ENCODE data around the gene SCNN1B. TPM values are rescaled to one million over a fixed set of nuclear protein-coding genes. Genes with fewer than 3 reads are reported as not detected.
"Not testable (repeated sequence)": the region's sequence is repeated elsewhere in the genome, so short reads cannot be mapped to it uniquely, and the experiment has no call there.

Gene SCNN1B
- total RNA-seq, 1 donor from 2014 or later: not detected

GRCh38 chr16:23288209-23288608, 13.9 kb upstream of the SCNN1B start:
- intact Hi-C loops (cut with micrococcal nuclease): no loop called here

GRCh38 chr16:23288726-23289512, 13.2 kb upstream of the SCNN1B start:
- intact Hi-C loops (cut with micrococcal nuclease): no loop called here

DNA sequence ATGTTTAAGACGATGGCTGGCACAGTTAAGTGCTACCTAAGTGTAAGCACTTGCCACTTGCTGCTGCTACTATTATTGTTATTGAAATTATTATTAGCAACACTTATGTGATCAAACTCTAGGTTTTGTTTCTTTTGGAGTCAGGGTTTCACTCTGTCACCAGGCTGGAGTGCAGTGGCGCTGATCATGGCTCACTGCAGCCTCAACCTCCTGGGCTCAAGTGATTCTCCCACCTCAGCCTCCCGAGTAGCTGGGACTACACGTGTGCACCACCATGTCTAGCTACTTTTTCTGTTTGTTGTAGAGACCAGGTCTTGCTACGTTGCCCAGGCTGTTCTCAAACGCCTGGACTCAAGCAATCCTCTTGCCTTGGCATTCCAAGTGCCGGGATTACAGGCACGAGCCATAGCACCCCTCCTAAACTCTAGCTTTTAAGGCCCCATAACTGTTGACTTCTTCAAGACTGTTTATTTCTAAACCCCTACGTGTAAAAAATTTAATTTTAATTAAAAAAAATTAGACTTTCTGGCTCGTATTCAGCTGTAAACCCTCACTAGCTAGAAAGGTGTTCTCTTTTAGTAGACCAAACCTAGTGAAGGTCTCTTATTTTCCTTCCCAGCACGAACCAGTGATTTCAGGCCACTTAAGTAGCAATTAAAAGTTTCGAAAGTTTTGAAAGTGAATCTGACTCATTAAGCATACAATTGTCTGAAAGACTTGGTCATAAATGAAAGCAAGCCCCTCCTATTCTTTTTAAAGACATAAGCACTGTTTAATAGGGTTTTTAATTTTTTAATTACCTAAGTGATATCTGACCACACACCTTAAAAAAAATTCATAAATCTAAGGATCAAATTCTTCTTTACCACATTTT, 11.7 kb upstream of the SCNN1B start:
- intact Hi-C loops (cut with micrococcal nuclease): no loop called here

- intact Hi-C loops (cut with micrococcal nuclease): no loop called here
Observed at GRCh38 chr16:23293016-23293415, 9.1 kb upstream of the SCNN1B start.

- intact Hi-C loops (cut with micrococcal nuclease): no loop called here
Observed at GRCh38 chr16:23294260-23294659, 7.8 kb upstream of the SCNN1B start.

- intact Hi-C loops (cut with micrococcal nuclease): no loop called here
Observed at GRCh38 chr16:23296994-23297393, 5.1 kb upstream of the SCNN1B start.

DNA sequence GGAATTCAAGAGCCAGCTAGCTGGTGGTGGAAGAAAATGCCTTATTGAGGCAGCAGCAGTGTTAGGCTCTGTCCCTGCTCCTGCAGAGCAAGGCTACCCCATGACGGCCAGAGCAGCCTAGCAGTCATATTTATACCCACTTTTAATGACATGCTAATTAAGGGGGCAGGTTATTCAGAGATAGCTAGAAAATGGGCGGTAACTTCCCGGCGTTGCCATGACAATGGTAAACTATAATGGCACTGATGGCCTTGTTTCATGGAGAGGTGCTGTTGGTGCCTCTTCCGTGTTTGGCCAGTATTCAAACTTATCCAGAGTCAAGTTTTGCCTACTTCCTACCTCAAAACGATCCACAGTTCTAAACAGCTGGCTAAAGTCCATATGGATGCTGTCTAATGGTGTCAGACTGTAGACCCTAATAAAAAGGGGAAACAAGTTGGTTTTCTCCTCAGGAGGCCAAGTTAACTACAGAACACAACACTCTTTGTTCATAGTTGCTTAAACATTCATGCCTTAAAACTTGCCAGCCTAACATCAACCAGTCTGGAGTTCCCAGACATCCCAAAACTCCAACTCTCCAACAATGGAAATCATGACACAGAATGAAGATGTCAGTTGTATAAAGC, 3.7 kb upstream of the SCNN1B start:
- intact Hi-C loops (cut with micrococcal nuclease): no loop called here

DNA sequence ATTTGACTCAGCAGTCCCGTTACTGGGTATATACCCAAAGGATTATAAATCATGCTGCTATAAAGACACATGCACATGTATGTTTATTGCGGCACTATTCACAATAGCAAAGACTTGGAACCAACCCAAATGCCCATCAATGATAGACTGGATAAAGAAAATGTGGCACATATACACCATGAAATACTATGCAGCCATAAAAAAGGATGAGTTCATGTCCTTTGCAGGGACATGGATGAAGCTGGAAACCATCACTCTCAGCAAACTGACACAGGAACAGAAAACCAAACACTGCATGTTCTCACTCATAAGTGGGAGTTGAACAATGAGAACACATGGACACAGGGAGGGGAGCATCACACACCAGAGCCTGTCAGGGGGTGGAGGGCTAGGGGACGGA, 2.3 kb upstream of the SCNN1B start:
- intact Hi-C loops (cut with micrococcal nuclease): not testable (repeated sequence)

GRCh38 chr16:23301251-23302044, 654 bp upstream of the SCNN1B start:
- intact Hi-C loops (cut with micrococcal nuclease): no loop called here

DNA sequence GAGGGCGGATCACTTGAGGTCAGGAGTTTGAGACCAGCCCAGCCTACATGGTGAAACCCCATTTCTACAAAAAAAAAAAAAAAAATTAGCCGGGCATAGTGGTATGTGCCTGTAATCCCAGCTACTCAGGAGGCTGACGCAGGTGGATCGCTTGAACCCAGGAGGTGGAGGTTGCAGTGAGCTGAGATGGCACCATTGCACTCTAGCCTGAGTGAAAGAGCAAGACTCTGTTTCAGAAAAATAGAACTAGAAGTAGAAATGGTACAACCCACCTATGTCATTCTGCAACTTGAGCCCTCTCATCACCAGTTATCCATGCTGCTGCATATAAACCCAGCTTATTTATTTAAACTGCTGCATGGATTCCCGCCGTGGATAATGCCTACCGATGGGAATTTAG, 1.6 kb downstream of the SCNN1B start:
- intact Hi-C loops (cut with micrococcal nuclease): no loop called here

GRCh38 chr16:23304620-23305019, 2.5 kb downstream of the SCNN1B start:
- intact Hi-C loops (cut with micrococcal nuclease): no loop called here

DNA sequence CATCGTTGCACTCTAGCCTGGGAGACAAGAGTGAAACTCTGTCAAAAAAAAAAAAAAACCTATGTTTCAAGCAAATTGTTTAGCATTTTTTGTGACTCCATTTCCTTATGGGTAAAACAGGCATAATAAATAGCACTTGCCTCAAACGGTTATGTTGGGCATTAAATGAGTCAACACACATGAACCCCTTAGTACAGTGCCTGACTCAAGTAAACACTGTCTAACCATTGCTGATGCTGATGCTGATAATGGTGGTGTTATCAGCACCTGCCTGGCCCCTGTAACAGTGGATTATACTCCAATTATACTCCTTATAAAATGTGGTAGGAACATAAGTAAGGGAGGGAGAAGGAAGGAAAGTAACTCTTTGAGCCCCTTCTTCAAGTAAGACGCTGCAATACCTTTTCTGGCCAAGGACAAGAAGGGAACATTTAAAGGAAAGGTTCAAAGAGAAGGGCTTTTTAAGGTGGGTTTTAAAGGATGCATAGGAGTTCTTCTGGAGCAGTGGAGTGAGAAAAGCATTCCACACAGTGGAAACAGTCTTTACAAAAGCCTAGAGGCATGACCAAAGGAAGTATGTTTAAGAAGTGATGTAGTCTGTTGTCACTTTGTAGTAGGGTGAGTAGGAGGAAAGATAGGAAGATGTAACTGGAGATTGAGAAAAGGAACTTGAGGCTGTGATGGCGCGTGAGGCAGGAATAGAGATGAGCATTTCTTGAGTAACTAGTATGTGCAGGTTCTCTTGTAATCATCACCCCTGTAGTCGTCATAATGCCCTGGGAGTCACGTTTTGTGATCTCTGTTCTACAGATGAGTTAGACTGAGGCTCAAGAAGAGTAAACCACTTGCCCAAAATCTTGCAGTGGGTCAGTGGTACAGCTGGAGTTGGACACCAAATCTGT, 4.3 kb downstream of the SCNN1B start:
- intact Hi-C loops (cut with micrococcal nuclease): no loop called here

- intact Hi-C loops (cut with micrococcal nuclease): no loop called here
Observed at GRCh38 chr16:23310217-23310616, 8.1 kb downstream of the SCNN1B start.

GRCh38 chr16:23310744-23311143, 8.6 kb downstream of the SCNN1B start:
- intact Hi-C loops (cut with micrococcal nuclease): no loop called here

DNA sequence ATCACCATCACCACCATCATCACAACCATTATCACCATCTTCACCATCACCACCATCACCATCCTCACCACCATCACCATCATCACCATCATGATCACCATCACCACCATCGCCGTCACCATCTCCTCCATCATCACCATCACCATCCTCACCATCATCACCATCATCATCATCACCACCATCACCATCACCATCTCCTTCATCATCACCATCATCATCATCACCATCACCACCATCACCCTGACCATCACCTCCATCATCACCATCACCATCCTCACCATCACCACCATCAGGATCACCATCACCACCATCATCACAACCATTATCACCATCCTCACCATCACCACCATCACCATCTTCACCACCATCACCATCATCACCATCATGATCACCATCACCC, 14.1 kb downstream of the SCNN1B start:
- intact Hi-C loops (cut with micrococcal nuclease): no loop called here

GRCh38 chr16:23316634-23317265, 14.6 kb downstream of the SCNN1B start:
- intact Hi-C loops (cut with micrococcal nuclease): no loop called here

DNA sequence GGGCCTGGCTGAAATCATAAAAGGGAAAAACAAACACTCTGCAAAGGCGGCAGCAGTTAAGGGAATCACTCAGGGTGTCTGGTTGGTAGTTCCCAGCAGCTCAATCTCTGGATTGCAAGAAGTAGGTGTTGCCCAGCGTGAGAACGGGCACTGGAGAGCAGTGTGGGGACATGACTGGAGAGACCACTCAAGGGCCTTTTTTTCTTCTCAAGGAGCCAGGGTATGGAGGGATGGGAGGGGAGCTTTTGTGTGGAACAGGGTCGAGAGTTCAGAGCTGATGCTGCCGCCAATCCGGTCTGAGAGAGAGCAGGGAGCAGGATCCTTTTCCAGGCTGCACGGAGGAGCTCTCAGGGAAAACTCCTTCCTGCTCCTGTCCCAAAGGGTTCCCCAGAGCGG, 15.2 kb downstream of the SCNN1B start:
- intact Hi-C loops (cut with micrococcal nuclease): no loop called here

DNA sequence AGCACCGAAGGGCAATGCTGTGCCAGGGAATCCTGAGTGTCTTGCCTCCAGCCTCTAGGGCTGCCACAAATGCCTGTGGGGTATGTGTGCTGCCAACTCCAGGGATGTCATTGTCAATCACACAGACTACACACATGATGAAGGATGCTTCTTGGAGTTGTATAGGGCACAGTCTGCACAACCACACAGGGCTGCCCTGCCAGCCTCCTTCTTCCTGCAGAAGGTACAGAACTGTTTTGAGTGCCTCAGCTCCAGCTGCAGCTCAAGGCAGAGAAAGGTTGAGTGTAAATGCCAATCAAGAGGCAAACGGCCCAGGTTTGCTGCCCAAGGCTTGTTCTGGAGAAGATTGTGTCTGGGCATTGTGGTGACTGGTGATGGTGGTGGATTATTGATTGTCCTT, 15.6 kb downstream of the SCNN1B start:
- intact Hi-C loops (cut with micrococcal nuclease): no loop called here

DNA sequence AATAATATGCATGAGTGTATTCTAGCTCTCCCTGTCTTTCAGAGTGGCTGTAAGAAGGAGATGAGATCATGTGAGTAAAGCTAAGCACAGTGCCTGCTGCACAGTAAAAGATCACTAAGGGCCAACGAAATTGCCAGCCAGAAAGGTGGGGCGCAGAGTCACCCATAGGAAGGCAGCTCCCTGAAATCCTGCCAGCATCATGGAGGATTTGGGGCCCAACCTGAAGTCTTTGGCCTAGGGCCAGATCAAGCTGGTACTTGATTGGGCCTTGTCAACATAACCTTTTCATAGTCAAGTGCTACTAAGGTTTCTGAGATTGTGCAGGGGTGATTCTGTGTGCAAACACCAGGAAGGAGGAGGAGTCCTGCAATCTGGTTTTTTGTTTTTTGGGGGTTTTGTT, 16.5 kb downstream of the SCNN1B start:
- intact Hi-C loops (cut with micrococcal nuclease): no loop called here

All from T-helper 2 cell treated with Interferon-gamma antibody and Interleukin-4, amounts not matched to agents 100 ng/mL and 5 ng/mL, for 36 hours (primary cell).